IMR-90 (cell line): ENCODE results near the gene ZNF598.

Experiments
- CTCF ChIP-seq: conservative IDR thresholded peaks from 2 replicates; pipeline ENCODE4 v1.5.1; 2012; ENCODE audit warnings: mild to moderate bottlenecking, low read depth, low read length, improper control_type of control experiment
- POLR2A ChIP-seq: IDR thresholded peaks from 2 replicates; pipeline ENCODE4 v1.6.1; 2012; ENCODE audit warnings: mild to moderate bottlenecking, low read depth, low read length
- RAD21 ChIP-seq: IDR thresholded peaks from 2 replicates; pipeline ENCODE4 v1.6.1; 2012; ENCODE audit warnings: low read length, improper control_type of control experiment
- RCOR1 ChIP-seq: IDR thresholded peaks from 2 replicates; pipeline ENCODE4 v1.6.1; 2012; ENCODE audit warnings: mild to moderate bottlenecking, low read length, improper control_type of control experiment; ENCODE audit not compliant: insufficient replicate concordance
- USF2 ChIP-seq: fragments of 150-350 bp; IDR thresholded peaks from 2 replicates; pipeline ENCODE4 v1.6.1; 2017; ENCODE audit warnings: mild to moderate bottlenecking, antibody characterized with exemption, low read length, low read depth

- TF ChIP-seq CTCF = no peak
- TF ChIP-seq POLR2A = no peak
- TF ChIP-seq USF2 = no peak
- TF ChIP-seq RAD21 = no peak
- no peak for TF ChIP-seq RCOR1
Measured at GRCh38 chr16:1998360-1998835, 11.2 kb downstream of the ZNF598 start.
